CD14-positive monocyte (primary cell): ENCODE data around the gene CYSLTR2. TPM values are rescaled to one million over a fixed set of nuclear protein-coding genes. Genes with fewer than 3 reads are reported as not detected.
"Not testable (repeated sequence)": the region's sequence is repeated elsewhere in the genome, so short reads cannot be mapped to it uniquely, and the experiment has no call there.

Experiments used
- DNase-seq, 3 donors: peaks; one replicate each; pipeline ENCODE4 v3.0.0-alpha.2; 2011 to 2022
- H2AFZ ChIP-seq: 2 replicates; pipeline ENCODE4 v1.6.0; 2012; ENCODE audit warnings: mild to moderate bottlenecking, low read depth, low read length, inconsistent platforms; ENCODE audit not compliant: insufficient read depth, poor library complexity, severe bottlenecking
- H3K27ac ChIP-seq, 2 donors: 1 replicate in 1 of 2; 2 replicates in 1 of 2; pipeline ENCODE4 v1.5.1; 2012 to 2013; ENCODE audit warnings: low read length in 2 of 2, control low read depth in 1 of 2, inconsistent platforms in 1 of 2, low read depth in 1 of 2, mild to moderate bottlenecking in 1 of 2
- H3K27me3 ChIP-seq, 2 donors: one replicate each; pipeline versions ENCODE4 v1.6.0 to v1.6.1; 2011 to 2013; ENCODE audit warnings: low read length in 2 of 2; ENCODE audit not compliant: control insufficient read depth in 2 of 2, insufficient read depth in 2 of 2
- H3K36me3 ChIP-seq, 2 donors: replicated peaks in 1 of 2; 1 replicate in 1 of 2; 2 replicates in 1 of 2; pipeline versions ENCODE4 v1.5.1 to v1.6.1; 2012 to 2013; ENCODE audit warnings: low read length in 2 of 2, control low read depth in 1 of 2, inconsistent platforms in 1 of 2, mild to moderate bottlenecking in 1 of 2; ENCODE audit not compliant: insufficient read depth in 2 of 2, control insufficient read depth in 1 of 2
- H3K4me1 ChIP-seq, 2 donors: 1 replicate in 1 of 2; 2 replicates in 1 of 2; pipeline versions ENCODE4 v1.5.1 to v1.6.1; 2012 to 2013; ENCODE audit warnings: low read length in 2 of 2, control low read depth in 1 of 2, inconsistent platforms in 1 of 2, mild to moderate bottlenecking in 1 of 2, moderate library complexity in 1 of 2; ENCODE audit not compliant: insufficient read depth in 2 of 2, control insufficient read depth in 1 of 2
- H3K4me2 ChIP-seq: replicated peaks from 2 replicates; pipeline ENCODE3; 2012; ENCODE audit warnings: low read length, moderate library complexity, mild to moderate bottlenecking; ENCODE audit not compliant: poor library complexity, severe bottlenecking; ENCODE audit errors: extremely low read depth
- H3K4me3 ChIP-seq, 3 experiments: fragments of 200-600 bp in 1 of 3; sonication (generic) in 1 of 3; replicated peaks in 1 of 3; 1 replicate in 2 of 3; 2 replicates in 1 of 3; pipeline ENCODE4 v1.5.1; 2011 to 2013; ENCODE audit warnings: low read length in 3 of 3, mild to moderate bottlenecking in 3 of 3, control low read depth in 2 of 3, low read depth in 2 of 3, inconsistent platforms in 1 of 3, moderate library complexity in 1 of 3
- H3K79me2 ChIP-seq: 2 replicates; pipeline ENCODE4 v1.6.0; 2012; ENCODE audit warnings: mild to moderate bottlenecking, control low read depth, inconsistent platforms, low read length, moderate library complexity; ENCODE audit not compliant: insufficient read depth
- H3K9ac ChIP-seq: 2 replicates; pipeline ENCODE4 v1.6.0; 2017; ENCODE audit warnings: low read length, mild to moderate bottlenecking; ENCODE audit not compliant: insufficient read depth, poor library complexity, severe bottlenecking
- H3K9me3 ChIP-seq, 2 donors: replicated peaks in 1 of 2; 1 replicate in 1 of 2; 2 replicates in 1 of 2; pipeline versions ENCODE4 v1.5.1 to v1.6.1; 2012 to 2013; ENCODE audit warnings: low read length in 2 of 2, control low read depth in 1 of 2; ENCODE audit not compliant: control insufficient read depth in 1 of 2, insufficient read depth in 1 of 2
- H4K20me1 ChIP-seq: 2 replicates; pipeline ENCODE4 v1.6.0; 2012; ENCODE audit warnings: mild to moderate bottlenecking, low read length, control low read depth, moderate library complexity; ENCODE audit not compliant: insufficient read depth
- H3K27ac Mint-ChIP-seq, 7 donors: one replicate each; pipeline ENCODE4 v1.8.0; 2020; ENCODE audit warnings: mild to moderate bottlenecking in 7 of 7, mixed read lengths in 7 of 7, moderate library complexity in 6 of 7, inconsistent platforms in 2 of 7
- H3K27me3 Mint-ChIP-seq, 3 donors: one replicate each; pipeline ENCODE4 v1.8.0; 2021 to 2022; ENCODE audit warnings: low read depth in 3 of 3, mild to moderate bottlenecking in 3 of 3, mixed read lengths in 3 of 3, moderate library complexity in 3 of 3, inconsistent platforms in 1 of 3
- H3K36me3 Mint-ChIP-seq, 2 donors: one replicate each; pipeline ENCODE4 v1.8.0; 2020; ENCODE audit warnings: mixed read lengths in 2 of 2, inconsistent platforms in 1 of 2, mild to moderate bottlenecking in 1 of 2
- H3K4me1 Mint-ChIP-seq: one replicate; pipeline ENCODE4 v1.8.0; 2020; ENCODE audit warnings: mild to moderate bottlenecking, mixed read lengths
- H3K4me3 Mint-ChIP-seq, 2 donors: one replicate each; pipeline ENCODE4 v1.8.0; 2020; ENCODE audit warnings: mild to moderate bottlenecking in 2 of 2, mixed read lengths in 2 of 2, moderate library complexity in 1 of 2
- H3K9me3 Mint-ChIP-seq, 7 donors: one replicate each; pipeline ENCODE4 v1.8.0; 2020 to 2022; ENCODE audit warnings: mixed read lengths in 7 of 7, mild to moderate bottlenecking in 6 of 7, moderate library complexity in 6 of 7, inconsistent platforms in 2 of 7
- whole genome bisulfite sequencing: methylation state at CpG from one replicate; pipeline ENCODE4 v1.1.5; 2013; ENCODE audit warnings: missing lambda C conversion rate; ENCODE audit not compliant: insufficient coverage; 5-methylcytosine and 5-hydroxymethylcytosine counted together
- intact Hi-C, 2 donors: fragments of 100-400 bp; cut with micrococcal nuclease; formaldehyde crosslinking; loops; one replicate each; pipeline versions ENCODE4 v1.15.0 to v1.15.1; 2023
- polyA plus RNA-seq, 3 donors: library from polyadenylated mRNA; depleted of rRNA in 1 of 3; unstranded in 2 of 3; stranded (reverse) in 1 of 3; fragments of 300-500 nt in 2 of 3; fragments of >200 nt in 1 of 3; fragmentation: Illumina TruSeq in 2 of 3; gene quantifications; 1 replicate in 2 of 3; 2 replicates in 1 of 3; pipeline ENCODE4 v1.2.3, GENCODE V29; 2012 to 2021
- TF ChIP-seq, protein P1 (sequence below): fragments of 200-600 bp; IDR thresholded peaks from one replicate; pipeline ENCODE4 v1.8.0; 2022; ENCODE audit warnings: antibody characterized with exemption, mild to moderate bottlenecking

Gene CYSLTR2
- polyA plus RNA-seq, 3 donors: 1.9 to 6.5 (median 4.1) TPM

DNA sequence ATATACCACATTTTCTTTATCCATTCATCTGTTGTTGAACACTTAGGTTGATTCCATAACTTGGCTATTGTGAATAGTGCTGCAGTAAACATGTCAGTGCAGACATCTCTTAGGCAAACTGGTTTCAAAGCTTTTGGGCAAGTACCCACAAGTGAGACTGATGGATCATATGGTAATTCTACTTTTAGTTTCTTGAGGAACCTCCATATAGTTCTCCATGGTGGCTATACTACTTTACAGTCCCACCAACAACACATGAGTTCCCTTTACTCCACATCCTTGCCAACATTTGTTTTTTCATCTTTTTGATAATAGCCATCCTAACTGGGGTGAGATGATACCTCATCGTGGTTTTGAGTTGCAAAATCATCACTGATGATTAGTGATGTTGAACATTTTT, 8.5 kb downstream of the CYSLTR2 start:
- peak overlapping the region in 1 of 2 donors; percentile 68 for H3K27ac ChIP-seq
- no CpG with 5 or more reads among the region's 1 CpG for WGBS
- H3K27ac Mint-ChIP-seq: peak overlapping the region in 3 of 7 donors; percentile 25 to 97 (median 68)

DNA sequence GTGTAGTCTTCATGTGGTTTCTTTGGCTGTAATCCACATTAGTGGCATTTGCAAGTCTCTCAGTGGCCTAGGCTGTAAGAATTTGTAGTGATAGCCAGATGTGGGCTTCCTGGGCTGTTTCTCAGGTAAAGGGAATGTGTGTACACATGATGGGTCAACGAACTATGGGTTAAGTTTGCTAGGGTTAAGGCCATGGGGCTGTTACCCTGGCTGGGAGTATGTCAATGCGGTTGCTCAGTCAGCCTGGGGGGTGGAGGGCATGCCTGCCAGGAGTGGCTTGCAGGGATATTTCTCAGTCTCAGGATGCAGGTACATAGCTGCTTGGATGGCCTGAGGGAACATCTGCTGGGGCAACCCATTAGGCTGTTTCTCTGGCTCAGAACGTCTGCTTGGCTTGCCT, 13.4 kb downstream of the CYSLTR2 start:
- H3K27ac Mint-ChIP-seq: no peak overlapping the region
- no peak for DNase-seq
- 76% methylated on average over 3 of the region's 3 CpGs for WGBS
- TF ChIP-seq, protein P1, sequence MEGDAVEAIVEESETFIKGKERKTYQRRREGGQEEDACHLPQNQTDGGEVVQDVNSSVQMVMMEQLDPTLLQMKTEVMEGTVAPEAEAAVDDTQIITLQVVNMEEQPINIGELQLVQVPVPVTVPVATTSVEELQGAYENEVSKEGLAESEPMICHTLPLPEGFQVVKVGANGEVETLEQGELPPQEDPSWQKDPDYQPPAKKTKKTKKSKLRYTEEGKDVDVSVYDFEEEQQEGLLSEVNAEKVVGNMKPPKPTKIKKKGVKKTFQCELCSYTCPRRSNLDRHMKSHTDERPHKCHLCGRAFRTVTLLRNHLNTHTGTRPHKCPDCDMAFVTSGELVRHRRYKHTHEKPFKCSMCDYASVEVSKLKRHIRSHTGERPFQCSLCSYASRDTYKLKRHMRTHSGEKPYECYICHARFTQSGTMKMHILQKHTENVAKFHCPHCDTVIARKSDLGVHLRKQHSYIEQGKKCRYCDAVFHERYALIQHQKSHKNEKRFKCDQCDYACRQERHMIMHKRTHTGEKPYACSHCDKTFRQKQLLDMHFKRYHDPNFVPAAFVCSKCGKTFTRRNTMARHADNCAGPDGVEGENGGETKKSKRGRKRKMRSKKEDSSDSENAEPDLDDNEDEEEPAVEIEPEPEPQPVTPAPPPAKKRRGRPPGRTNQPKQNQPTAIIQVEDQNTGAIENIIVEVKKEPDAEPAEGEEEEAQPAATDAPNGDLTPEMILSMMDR: no peak
- H3K4me2 ChIP-seq: no peak overlapping the region
- H3K4me1 Mint-ChIP-seq: peaks cover 4% of the 10 kb centered on the region
- peaks cover 3 to 5% of the 10 kb centered on the region in 2 donors for H3K4me1 ChIP-seq
- H3K79me2 ChIP-seq: no peaks in the 10 kb centered on the region
- H3K36me3 Mint-ChIP-seq: peaks cover 12 to 25% of the 10 kb centered on the region in 2 donors
- no peak overlapping the region for H3K9ac ChIP-seq
- H2AFZ ChIP-seq: no peak overlapping the region
- H3K9me3 ChIP-seq: peaks cover 7 to 37% of the 10 kb centered on the region in 2 donors
- H3K9me3 Mint-ChIP-seq: peaks cover 40 to 71% (median 51%) of the 10 kb centered on the region in 7 donors
- H3K27me3 Mint-ChIP-seq: peaks cover 0 to 1% (median 0%) of the 10 kb centered on the region in 3 donors
- H3K4me3 ChIP-seq: no peak overlapping the region
- H3K27ac ChIP-seq: no peak overlapping the region
- no peaks in the 10 kb centered on the region for H3K36me3 ChIP-seq
- no peaks in the 10 kb centered on the region for H4K20me1 ChIP-seq
- intact Hi-C loops: loop anchor here in 1 of 2 donors (10.0 kb wide), 1 partner anchor 68 kb away; no protein-coding TSS in a partner anchor
- H3K4me3 Mint-ChIP-seq: no peak overlapping the region
- H3K27me3 ChIP-seq: no peaks in the 10 kb centered on the region

More for the DNA sequence above, 8.5 kb downstream of the CYSLTR2 start:
- Histone ChIP-seq H3K9ac (no peak overlapping the region), H2AFZ (no peak overlapping the region), H3K79me2 (no peaks in the 10 kb centered on the region), H3K27me3 (no peaks in the 10 kb centered on the region), H3K36me3 (no peaks in the 10 kb centered on the region), H3K4me2 (no peak overlapping the region), H4K20me1 (no peaks in the 10 kb centered on the region), H3K4me1 (peaks cover 43 to 45% of the 10 kb centered on the region in 2 donors), H3K9me3 (peaks cover 4 to 18% of the 10 kb centered on the region in 2 donors), H3K4me3 (no peak overlapping the region)
- TF ChIP-seq, protein P1: no peak
- H3K4me3 Mint-ChIP-seq: no peak overlapping the region
- H3K4me1 Mint-ChIP-seq: peaks cover 42% of the 10 kb centered on the region
- H3K9me3 Mint-ChIP-seq: peaks cover 18 to 34% (median 25%) of the 10 kb centered on the region in 7 donors
- H3K27me3 Mint-ChIP-seq: peaks cover 0 to 3% (median 1%) of the 10 kb centered on the region in 3 donors
- peak in 1 of 3 donors; percentile 12 for DNase-seq
- intact Hi-C loops: loop anchor here in 1 of 2 donors (10.0 kb wide), 1 partner anchor 73 kb away; no protein-coding TSS in a partner anchor
- peaks cover 11 to 24% of the 10 kb centered on the region in 2 donors for H3K36me3 Mint-ChIP-seq

DNA sequence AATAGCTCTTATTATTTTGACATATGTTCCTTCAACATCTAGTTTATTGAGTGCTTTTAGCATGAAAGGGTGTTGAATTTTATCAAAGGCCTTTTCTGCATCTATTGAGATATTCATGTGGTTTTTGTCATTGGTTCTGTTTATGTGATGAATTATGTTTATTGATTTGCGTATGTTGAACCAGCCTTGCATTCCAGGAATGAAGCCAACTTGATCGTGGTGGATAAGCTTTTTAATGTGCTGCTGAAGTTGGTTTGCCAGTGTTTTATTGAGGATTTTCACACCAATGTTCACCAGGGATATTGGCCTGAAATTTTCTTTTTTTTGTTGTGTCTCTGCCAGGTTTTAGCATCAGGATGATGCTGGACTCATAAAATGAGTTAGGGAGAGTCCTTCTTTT, 17.7 kb downstream of the CYSLTR2 start:
- intact Hi-C loops, H3K36me3 ChIP-seq, H3K9ac ChIP-seq, H3K27ac Mint-ChIP-seq, H2AFZ ChIP-seq, H3K4me1 Mint-ChIP-seq, H3K79me2 ChIP-seq, H3K27me3 ChIP-seq, DNase-seq, H4K20me1 ChIP-seq, H3K4me1 ChIP-seq, H3K27ac ChIP-seq, H3K4me2 ChIP-seq, H3K4me3 Mint-ChIP-seq, H3K4me3 ChIP-seq, H3K27me3 Mint-ChIP-seq: not testable (repeated sequence)
- Mint-ChIP-seq H3K9me3 (peaks cover 21 to 57% (median 48%) of the 10 kb centered on the region in 7 donors), H3K36me3 (peaks cover 4 to 13% of the 10 kb centered on the region in 2 donors)
- peaks cover 13 to 27% of the 10 kb centered on the region in 2 donors for H3K9me3 ChIP-seq
- 100% methylated on average over 2 of the region's 2 CpGs for WGBS
